Measurements from ENCODE around the gene EPHA4.

EPHA4 gene

GRCh38 chr2:221390878-221391277 is 181.2 kb downstream of the EPHA4 start:
- H3K27me3 Mint-ChIP-seq, result no peaks in the 10 kb centered on the region
- no peak overlapping the region for H3K4me3 Mint-ChIP-seq
- DNase-seq (no peak), ATAC-seq (no peak)
- no peaks in the 10 kb centered on the region for H3K9me3 Mint-ChIP-seq
- no peak overlapping the region for H3K27ac Mint-ChIP-seq
- no peaks in the 10 kb centered on the region for H3K4me1 Mint-ChIP-seq
- no peaks in the 10 kb centered on the region for H3K36me3 Mint-ChIP-seq (ENCODE audit: low read depth)

- no peaks in the 10 kb centered on the region for H3K4me1 Mint-ChIP-seq
- no peaks in the 10 kb centered on the region for H3K36me3 Mint-ChIP-seq (ENCODE audit: low read depth)
- DNase-seq, result no peak
- H3K27ac Mint-ChIP-seq, result no peak overlapping the region
- ATAC-seq, result no peak
- H3K4me3 Mint-ChIP-seq, result no peak overlapping the region
- no peaks in the 10 kb centered on the region for H3K27me3 Mint-ChIP-seq
- no peaks in the 10 kb centered on the region for H3K9me3 Mint-ChIP-seq
These were observed 182.2 kb downstream of the EPHA4 start for GRCh38 chr2:221389904-221390303.

GRCh38 chr2:221389421-221389820 is 182.7 kb downstream of the EPHA4 start:
- H3K9me3 Mint-ChIP-seq, result no peaks in the 10 kb centered on the region

GRCh38 chr2:221388891-221389290 is 183.2 kb downstream of the EPHA4 start:
- H3K4me3 Mint-ChIP-seq, result no peak overlapping the region
- H3K27me3 Mint-ChIP-seq, result no peaks in the 10 kb centered on the region

More at GRCh38 chr2:221389421-221389820, 182.7 kb downstream of the EPHA4 start:
- DNase-seq (no peak), ATAC-seq (no peak)
- H3K4me3 Mint-ChIP-seq, result no peak overlapping the region
- no peaks in the 10 kb centered on the region for H3K27me3 Mint-ChIP-seq
- no peaks in the 10 kb centered on the region for H3K4me1 Mint-ChIP-seq
- no peaks in the 10 kb centered on the region for H3K36me3 Mint-ChIP-seq (ENCODE audit: low read depth)
- H3K27ac Mint-ChIP-seq, result no peak overlapping the region

GRCh38 chr2:221385716-221386115 is 186.4 kb downstream of the EPHA4 start:
- H3K27me3 Mint-ChIP-seq, result no peaks in the 10 kb centered on the region
- DNase-seq (no peak), ATAC-seq (no peak)
- no peaks in the 10 kb centered on the region for H3K9me3 Mint-ChIP-seq
- no peaks in the 10 kb centered on the region for H3K36me3 Mint-ChIP-seq (ENCODE audit: low read depth)
- no peak overlapping the region for H3K27ac Mint-ChIP-seq
- no peak overlapping the region for H3K4me3 Mint-ChIP-seq
- no peaks in the 10 kb centered on the region for H3K4me1 Mint-ChIP-seq

More at GRCh38 chr2:221388891-221389290, 183.2 kb downstream of the EPHA4 start:
- Mint-ChIP-seq H3K9me3 (no peaks in the 10 kb centered on the region), H3K27ac (no peak overlapping the region), H3K36me3 (ENCODE audit: low read depth) (no peaks in the 10 kb centered on the region), H3K4me1 (no peaks in the 10 kb centered on the region)
- DNase-seq (no peak), ATAC-seq (no peak)

- Mint-ChIP-seq H3K27ac (no peak overlapping the region), H3K36me3 (ENCODE audit: low read depth) (no peaks in the 10 kb centered on the region), H3K4me3 (no peak overlapping the region), H3K4me1 (peaks cover 1% of the 10 kb centered on the region), H3K9me3 (no peaks in the 10 kb centered on the region), H3K27me3 (no peaks in the 10 kb centered on the region)
- DNase-seq, result no peak
- ATAC-seq, result no peak
These were observed 190.1 kb downstream of the EPHA4 start for GRCh38 chr2:221381928-221382488.

- Mint-ChIP-seq H3K4me3 (no peak overlapping the region), H3K4me1 (peaks cover 1% of the 10 kb centered on the region), H3K27me3 (no peaks in the 10 kb centered on the region), H3K36me3 (ENCODE audit: low read depth) (no peaks in the 10 kb centered on the region), H3K9me3 (no peaks in the 10 kb centered on the region), H3K27ac (no peak overlapping the region)
- ATAC-seq (no peak), DNase-seq (no peak)
These were observed 191.4 kb downstream of the EPHA4 start for GRCh38 chr2:221380686-221381085.

- peaks cover 1% of the 10 kb centered on the region for H3K4me1 Mint-ChIP-seq
- no peaks in the 10 kb centered on the region for H3K9me3 Mint-ChIP-seq
- no peaks in the 10 kb centered on the region for H3K36me3 Mint-ChIP-seq (ENCODE audit: low read depth)
- no peak overlapping the region for H3K27ac Mint-ChIP-seq
- no peak overlapping the region for H3K4me3 Mint-ChIP-seq
- DNase-seq, result no peak
- no peaks in the 10 kb centered on the region for H3K27me3 Mint-ChIP-seq
- ATAC-seq, result no peak
These were observed 192.0 kb downstream of the EPHA4 start for GRCh38 chr2:221380062-221380461.

- Mint-ChIP-seq H3K36me3 (ENCODE audit: low read depth) (no peaks in the 10 kb centered on the region), H3K27me3 (no peaks in the 10 kb centered on the region), H3K4me1 (peaks cover 1% of the 10 kb centered on the region), H3K9me3 (no peaks in the 10 kb centered on the region), H3K4me3 (no peak overlapping the region), H3K27ac (no peak overlapping the region)
- ATAC-seq, result no peak
- no peak for DNase-seq
These were observed 194.5 kb downstream of the EPHA4 start for GRCh38 chr2:221377597-221377996.

GRCh38 chr2:221377066-221377465 is 195.0 kb downstream of the EPHA4 start:
- H3K9me3 Mint-ChIP-seq, result no peaks in the 10 kb centered on the region
- ATAC-seq (no peak), DNase-seq (no peak)

GRCh38 chr2:221374234-221374633 is 197.9 kb downstream of the EPHA4 start:
- DNase-seq (no peak), ATAC-seq (no peak)
- H3K4me1 Mint-ChIP-seq, result peaks cover 1% of the 10 kb centered on the region
- H3K4me3 Mint-ChIP-seq, result no peak overlapping the region
- no peak overlapping the region for H3K27ac Mint-ChIP-seq
- H3K36me3 Mint-ChIP-seq (ENCODE audit: low read depth), result no peaks in the 10 kb centered on the region
- peaks cover 2% of the 10 kb centered on the region for H3K27me3 Mint-ChIP-seq
- no peaks in the 10 kb centered on the region for H3K9me3 Mint-ChIP-seq

More at GRCh38 chr2:221377066-221377465, 195.0 kb downstream of the EPHA4 start:
- Mint-ChIP-seq H3K36me3 (ENCODE audit: low read depth) (no peaks in the 10 kb centered on the region), H3K4me1 (peaks cover 1% of the 10 kb centered on the region), H3K27me3 (no peaks in the 10 kb centered on the region), H3K27ac (no peak overlapping the region), H3K4me3 (no peak overlapping the region)

GRCh38 chr2:221372907-221373306 is 199.2 kb downstream of the EPHA4 start:
- Mint-ChIP-seq H3K4me3 (no peak overlapping the region), H3K27me3 (peaks cover 2% of the 10 kb centered on the region), H3K36me3 (ENCODE audit: low read depth) (no peaks in the 10 kb centered on the region), H3K27ac (no peak overlapping the region), H3K4me1 (peaks cover 1% of the 10 kb centered on the region), H3K9me3 (no peaks in the 10 kb centered on the region)
- DNase-seq, result no peak
- ATAC-seq, result no peak

- DNase-seq (no peak), ATAC-seq (no peak)
- Mint-ChIP-seq H3K4me1 (no peaks in the 10 kb centered on the region), H3K36me3 (ENCODE audit: low read depth) (no peaks in the 10 kb centered on the region), H3K27ac (no peak overlapping the region), H3K4me3 (no peak overlapping the region), H3K9me3 (no peaks in the 10 kb centered on the region), H3K27me3 (peaks cover 2% of the 10 kb centered on the region)
These were observed 199.8 kb downstream of the EPHA4 start for GRCh38 chr2:221372159-221372884.

- no peak for DNase-seq
- Mint-ChIP-seq H3K27me3 (peaks cover 2% of the 10 kb centered on the region), H3K36me3 (ENCODE audit: low read depth) (no peaks in the 10 kb centered on the region), H3K4me3 (no peak overlapping the region), H3K9me3 (no peaks in the 10 kb centered on the region), H3K4me1 (no peaks in the 10 kb centered on the region), H3K27ac (no peak overlapping the region)
- no peak for ATAC-seq
These were observed 200.8 kb downstream of the EPHA4 start for GRCh38 chr2:221371347-221371746.

- Mint-ChIP-seq H3K9me3 (no peaks in the 10 kb centered on the region), H3K27ac (no peak overlapping the region), H3K36me3 (ENCODE audit: low read depth) (no peaks in the 10 kb centered on the region), H3K27me3 (peaks cover 2% of the 10 kb centered on the region), H3K4me3 (no peak overlapping the region), H3K4me1 (no peaks in the 10 kb centered on the region)
- ATAC-seq (no peak), DNase-seq (no peak)
These were observed 201.3 kb downstream of the EPHA4 start for GRCh38 chr2:221370857-221371211.
